ENCODE results near the gene FLAD1.

GRCh38 chr1:154955039-154955717 is 28.0 kb upstream of the FLAD1 start:
- no peak for TF ChIP-seq CTCF (IDR thresholded peaks at IDR 0.05)
- no peak for TF ChIP-seq POLR2AphosphoS5 (IDR thresholded peaks at IDR 0.05; ENCODE audit: low read depth, low read length)

Data from Panc1 (cell line).